Raji (cell line): ENCODE results near the gene RPL39.
A peak's percentile ranks its signal among the peaks of the same experiment; 100 is the strongest.

Experiments used
- POLR2A ChIP-seq: IDR thresholded peaks from 2 replicates; pipeline ENCODE4 v1.6.1; 2011; ENCODE audit warnings: low read depth, low read length, control low read depth; ENCODE audit not compliant: insufficient read depth

The RPL39 gene

DNA sequence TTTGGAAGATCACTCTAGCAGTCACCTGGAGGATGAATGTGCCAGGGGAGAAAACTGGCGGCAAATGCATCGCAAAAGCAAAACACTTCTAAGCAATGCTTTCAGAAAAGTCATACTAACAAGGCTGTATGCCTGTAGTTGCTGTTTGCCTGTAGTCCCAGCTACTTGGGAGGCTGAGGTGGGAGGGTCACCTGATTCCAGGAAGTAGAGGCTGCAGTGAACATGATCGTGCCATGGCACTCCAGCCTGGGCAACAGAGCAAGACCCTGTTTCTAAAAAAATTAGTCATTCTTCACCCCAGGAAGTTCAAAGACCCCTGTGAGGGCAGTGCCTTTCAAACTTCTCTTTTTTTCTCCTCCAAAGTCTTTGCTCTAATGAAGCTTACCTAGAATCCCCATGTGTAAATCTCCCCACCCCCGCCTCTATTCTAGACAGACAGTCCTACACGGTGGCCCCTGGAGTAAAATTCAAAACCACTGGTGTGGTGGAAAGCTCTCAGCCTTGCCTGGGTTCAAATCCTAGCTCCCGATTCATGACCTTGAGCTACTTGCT lies 27.5 kb downstream of the RPL39 start:
- no peak for TF ChIP-seq POLR2A

GRCh38 chrX:119763181-119763580 lies 28.2 kb downstream of the RPL39 start:
- TF ChIP-seq POLR2A = no peak

DNA sequence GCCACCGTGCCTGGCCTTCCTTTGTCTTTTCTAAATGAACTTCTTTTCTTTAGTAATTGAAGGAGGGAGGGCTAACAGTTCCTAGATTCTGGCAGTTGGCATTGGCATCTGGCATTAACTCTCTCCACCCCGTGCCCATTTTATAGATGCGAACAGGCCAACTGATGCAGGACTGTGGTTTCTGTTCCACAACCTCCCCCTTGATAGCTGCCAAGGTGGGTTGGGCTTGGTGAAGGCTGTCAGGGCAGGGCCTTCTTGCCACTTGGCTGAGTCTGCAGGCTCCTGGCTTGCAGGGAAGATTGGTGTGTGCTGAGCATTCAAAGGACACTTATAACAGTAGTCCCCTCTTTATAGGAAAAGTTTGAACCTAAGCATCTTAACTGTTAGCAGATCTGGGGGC lies 28.7 kb downstream of the RPL39 start:
- TF ChIP-seq POLR2A = no peak

DNA sequence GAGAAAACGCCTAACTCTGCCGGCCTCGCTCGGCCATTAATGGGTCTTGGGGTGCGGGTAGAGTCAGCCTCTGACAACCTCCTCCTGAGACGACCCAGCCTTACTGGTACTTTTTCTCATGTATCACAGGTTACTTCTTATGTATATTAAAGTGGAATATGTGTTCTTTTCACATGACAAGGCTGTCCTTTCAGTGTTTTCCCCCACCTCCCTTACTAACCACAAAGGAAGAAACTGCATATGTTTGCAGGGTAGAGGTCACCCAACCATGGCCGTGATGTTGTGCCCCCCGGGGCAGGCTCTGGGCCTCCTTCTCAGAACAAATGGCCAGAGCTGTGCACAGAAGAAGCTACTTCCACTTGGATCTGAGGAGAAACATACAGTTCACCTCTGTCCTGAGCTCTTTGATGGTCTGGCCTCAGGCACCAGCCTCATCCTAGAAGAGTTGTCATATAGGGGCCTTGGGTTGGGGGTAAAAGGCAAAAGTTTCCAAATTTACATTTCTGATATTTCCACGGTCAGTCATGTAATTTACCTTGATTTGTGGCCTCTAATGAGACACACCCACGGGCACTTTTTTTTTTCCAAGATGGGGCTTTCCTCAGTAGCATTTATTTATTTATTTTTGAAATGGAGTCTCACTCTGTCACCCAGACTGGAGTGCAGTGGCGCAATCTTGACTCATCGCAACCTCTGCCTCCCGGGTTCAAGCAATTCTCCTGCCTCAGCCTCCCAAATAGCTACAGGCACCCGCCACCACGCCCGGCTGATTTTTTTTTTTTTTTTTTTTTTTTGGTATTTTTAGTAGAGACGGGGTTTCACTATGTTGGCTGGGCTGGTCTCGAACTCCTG lies 31.2 kb downstream of the RPL39 start:
- TF ChIP-seq POLR2A = peak; percentile 46

- TF ChIP-seq POLR2A = no peak
These were observed 32.1 kb downstream of the RPL39 start for GRCh38 chrX:119759248-119759766.

DNA sequence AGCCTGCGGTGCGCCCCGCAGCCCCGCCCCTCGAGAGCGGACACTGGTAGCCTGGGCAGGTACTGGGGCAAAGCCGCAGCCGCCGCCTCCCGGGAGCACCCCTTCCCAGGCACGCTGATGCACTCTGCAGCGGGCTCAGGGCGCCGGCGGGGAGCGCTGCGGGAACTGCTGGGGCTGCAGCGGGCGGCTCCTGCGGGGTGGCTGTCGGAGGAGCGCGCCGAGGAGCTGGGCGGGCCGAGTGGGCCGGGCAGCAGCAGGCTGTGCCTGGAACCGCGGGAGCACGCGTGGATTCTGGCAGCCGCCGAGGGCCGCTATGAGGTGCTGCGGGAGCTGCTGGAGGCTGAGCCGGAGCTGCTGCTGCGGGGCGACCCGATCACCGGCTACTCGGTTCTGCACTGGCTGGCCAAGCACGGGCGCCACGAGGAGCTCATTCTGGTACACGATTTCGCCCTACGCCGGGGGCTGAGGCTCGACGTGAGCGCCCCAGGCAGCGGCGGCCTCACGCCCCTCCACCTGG lies 32.6 kb downstream of the RPL39 start:
- TF ChIP-seq POLR2A = no peak

GRCh38 chrX:119757979-119758730 lies 33.3 kb downstream of the RPL39 start, which contains the start of gene SOWAHD:
Gene SOWAHD, plus strand, starts transcription at chrX:119758588. Its CDS starts 80 bp downstream, at chrX:119758668.
- TF ChIP-seq POLR2A = no peak; the same call in 1 of the 2 replicates

- TF ChIP-seq POLR2A = no peak
These were observed 33.8 kb downstream of the RPL39 start for GRCh38 chrX:119757646-119757978.

- 0 out of 2 replicates have a peak, but pooled peaks have one; percentile 5 for TF ChIP-seq POLR2A
These were observed 34.3 kb downstream of the RPL39 start for GRCh38 chrX:119756926-119757635.

- 0 out of 2 replicates have a peak, but pooled peaks have one; percentile 7 for TF ChIP-seq POLR2A
These were observed 35.4 kb downstream of the RPL39 start for GRCh38 chrX:119755981-119756533.

GRCh38 chrX:119753639-119754257 lies 37.7 kb downstream of the RPL39 start:
- TF ChIP-seq POLR2A = no peak

GRCh38 chrX:119753001-119753400 lies 38.4 kb downstream of the RPL39 start:
- TF ChIP-seq POLR2A = no peak

DNA sequence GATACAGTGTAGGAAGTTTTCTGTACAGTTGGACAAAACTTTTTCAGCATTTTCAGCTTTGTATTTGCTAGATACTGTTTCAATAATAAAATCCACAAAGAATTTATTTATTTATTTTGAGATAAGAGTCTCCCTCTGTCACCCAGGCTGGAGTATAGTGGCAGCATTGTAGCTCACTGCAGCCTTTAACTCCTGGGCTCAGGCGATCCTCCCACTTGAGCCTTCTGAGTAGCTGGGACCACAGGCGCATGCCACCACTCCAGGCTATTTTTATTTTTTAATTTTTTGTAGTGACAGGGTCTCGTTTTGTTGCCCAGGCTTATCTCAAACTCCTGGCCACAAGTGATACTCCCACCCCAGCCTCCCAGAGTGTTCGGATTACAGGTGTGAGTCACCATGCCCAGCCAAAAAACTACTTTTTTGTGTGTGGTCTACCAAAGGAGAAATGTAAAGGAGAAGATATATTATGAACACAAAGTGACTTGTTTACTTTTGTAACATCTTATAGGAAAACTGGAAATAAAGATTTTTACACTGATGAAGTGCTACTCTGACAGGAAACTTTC lies 46.1 kb downstream of the RPL39 start:
- TF ChIP-seq POLR2A = no peak

GRCh38 chrX:119738742-119739141 lies 52.7 kb downstream of the RPL39 start:
- no peak for TF ChIP-seq POLR2A
